Lower leg skin (tissue), 3 donors: ENCODE results near the gene PXMP2.

ENCODE experiments used
- CTCF ChIP-seq, 3 donors: fragments of 450-650 bp; IDR thresholded peaks; one replicate each; pipeline ENCODE4 v1.5.1; 2016; ENCODE audit warnings: antibody characterized with exemption in 3 of 3, mild to moderate bottlenecking in 3 of 3, moderate library complexity in 2 of 3
- POLR2A ChIP-seq, 2 donors: fragments of 450-650 bp; IDR thresholded peaks; one replicate each; pipeline ENCODE4 v1.6.1; 2016 to 2017; ENCODE audit warnings: antibody characterized with exemption in 2 of 2, mild to moderate bottlenecking in 1 of 2, moderate library complexity in 1 of 2

DNA sequence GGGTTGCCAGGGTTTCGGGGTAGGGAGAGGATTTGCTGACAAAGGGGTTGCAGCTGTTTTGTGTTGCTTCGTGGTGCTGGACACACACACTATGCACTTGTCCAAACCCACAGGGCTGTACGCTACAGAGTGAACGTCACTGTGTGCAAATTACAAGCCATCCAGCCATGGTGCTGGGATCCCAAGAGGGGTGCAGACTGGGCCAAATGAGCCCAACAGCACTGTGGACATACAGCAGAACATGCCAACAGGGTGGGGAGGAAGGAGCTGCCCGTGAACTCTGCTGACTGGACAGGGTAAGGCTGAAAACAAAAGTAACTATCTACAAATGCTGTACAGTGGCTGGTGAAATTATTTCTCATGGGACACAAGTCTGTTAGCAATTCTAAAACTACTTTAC lies 25.4 kb upstream of the PXMP2 start:
- TF ChIP-seq CTCF (IDR thresholded peaks at IDR 0.05) (no peak), POLR2A (IDR thresholded peaks at IDR 0.05) (no peak)
